Stimulated activated naive B cell treated with anti-CD40 and anti-IgM and Interleukin-4, amounts not matched to agents 10 μg/mL and 1 μg/mL and 100 μg/mL, for 72 hours (primary cell): ENCODE data around the gene DNAJA2.
"Not testable (repeated sequence)": the region's sequence is repeated elsewhere in the genome, so short reads cannot be mapped to it uniquely, and the experiment has no call there.

ENCODE experiments used
- ATAC-seq, 2 donors: fragments of 150-1000 bp; cut with Tn5 transposase; replicated peaks; 2 replicates each; pipeline ENCODE4 v1.10.0; 2021; ENCODE audit warnings: moderate library complexity in 1 of 2
- DNase-seq: peaks from one replicate; pipeline ENCODE4 v3.0.0; 2021
- H3K27ac Mint-ChIP-seq: one replicate; pipeline ENCODE4 v1.8.0; 2022; ENCODE audit warnings: mild to moderate bottlenecking, mixed read lengths
- H3K27me3 Mint-ChIP-seq, 2 donors: one replicate each; pipeline ENCODE4 v1.8.0; 2022; ENCODE audit warnings: mixed read lengths in 2 of 2
- H3K36me3 Mint-ChIP-seq, 2 donors: one replicate each; pipeline ENCODE4 v1.8.0; 2022; ENCODE audit warnings: mixed read lengths in 2 of 2, mild to moderate bottlenecking in 1 of 2
- H3K4me1 Mint-ChIP-seq, 2 donors: one replicate each; pipeline ENCODE4 v1.8.0; 2022; ENCODE audit warnings: mixed read lengths in 2 of 2, mild to moderate bottlenecking in 1 of 2
- H3K4me3 Mint-ChIP-seq, 2 donors: one replicate each; pipeline ENCODE4 v1.8.0; 2022; ENCODE audit warnings: mild to moderate bottlenecking in 2 of 2, mixed read lengths in 2 of 2, moderate library complexity in 1 of 2
- H3K9me3 Mint-ChIP-seq, 2 donors: one replicate each; pipeline ENCODE4 v1.8.0; 2022; ENCODE audit warnings: mixed read lengths in 2 of 2, mild to moderate bottlenecking in 1 of 2

Gene DNAJA2

GRCh38 chr16:46973207-46973995 is at the start of gene DNAJA2:
TSS of gene DNAJA2 (minus strand) at chr16:46973674. CDS start at chr16:46973572, 102 bp downstream.
- H3K36me3 Mint-ChIP-seq, result peaks cover 22 to 31% of the 10 kb centered on the region in 2 donors
- DNase-seq (peak; percentile 87), ATAC-seq (peak; percentile 91 to 94)
- no peaks in the 10 kb centered on the region for H3K9me3 Mint-ChIP-seq
- peak within 1 kb of the TSS; percentile 97 for H3K27ac Mint-ChIP-seq
- H3K27me3 Mint-ChIP-seq, result no peaks in the 10 kb centered on the region
- H3K4me3 Mint-ChIP-seq, result peak within 1 kb of the TSS; percentile 91 to 97
- peaks cover 26 to 61% of the 10 kb centered on the region in 2 donors for H3K4me1 Mint-ChIP-seq

DNA sequence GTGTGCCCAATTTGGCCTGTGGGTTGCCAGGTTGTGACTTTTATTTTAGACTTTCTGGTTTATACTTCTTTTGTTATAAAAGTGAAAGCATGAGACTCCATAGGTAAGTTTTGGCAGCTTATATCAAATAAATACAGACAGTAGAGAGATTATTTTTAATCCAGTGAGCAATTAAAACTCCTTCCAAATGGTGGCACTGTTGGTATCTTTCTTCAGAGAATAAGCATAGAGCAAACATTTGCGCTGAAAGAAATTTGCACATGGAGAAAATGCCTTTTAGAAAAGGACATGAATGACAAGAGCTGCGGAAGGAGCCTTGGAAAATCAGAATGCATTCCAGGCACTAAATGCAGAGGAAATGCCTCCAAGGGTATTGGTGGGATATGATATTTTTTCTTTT is 46.1 kb upstream of the DNAJA2 start:
- H3K4me1 Mint-ChIP-seq, result peaks cover 18 to 28% of the 10 kb centered on the region in 2 donors
- DNase-seq (no peak), ATAC-seq (no peak)
- H3K36me3 Mint-ChIP-seq, result no peaks in the 10 kb centered on the region
- no peaks in the 10 kb centered on the region for H3K9me3 Mint-ChIP-seq
- H3K4me3 Mint-ChIP-seq, result no peak overlapping the region
- no peak overlapping the region for H3K27ac Mint-ChIP-seq
- no peaks in the 10 kb centered on the region for H3K27me3 Mint-ChIP-seq

DNA sequence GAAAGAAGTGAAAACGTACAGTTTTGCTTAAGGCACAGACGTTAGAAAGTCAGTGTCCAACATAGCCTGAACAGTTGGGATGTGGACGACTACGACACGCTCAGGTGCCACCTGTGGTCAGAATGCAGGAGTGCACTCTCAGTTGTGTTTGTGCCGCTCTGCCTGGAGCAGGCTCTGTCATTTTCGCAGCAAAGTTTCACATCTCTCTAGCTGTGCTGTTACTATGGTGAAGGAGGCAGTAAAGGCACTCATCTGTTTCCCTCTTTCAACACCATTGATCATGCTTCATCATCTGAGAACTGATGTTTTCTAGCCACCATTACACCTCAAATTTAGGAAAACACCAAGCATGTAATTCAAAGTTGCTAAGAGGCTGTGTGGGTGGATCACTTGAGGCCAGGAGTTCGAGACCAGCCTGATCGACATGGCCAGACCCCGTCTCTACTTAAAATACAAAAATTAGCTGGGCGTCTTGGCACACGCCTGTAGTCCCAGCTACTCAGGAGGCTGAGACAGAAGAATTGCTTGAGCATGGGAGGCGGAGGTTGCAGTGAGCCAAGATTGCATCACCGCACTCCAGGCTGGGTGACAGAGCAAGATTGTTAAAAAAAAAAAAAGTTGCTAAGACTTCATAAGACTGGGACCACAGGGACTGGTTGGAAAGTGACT is 44.9 kb upstream of the DNAJA2 start:
- ATAC-seq (peak; percentile 99 to 100), DNase-seq (peak; percentile 78)
- Mint-ChIP-seq H3K4me1 (peaks cover 18 to 28% of the 10 kb centered on the region in 2 donors), H3K27me3 (no peaks in the 10 kb centered on the region), H3K36me3 (no peaks in the 10 kb centered on the region), H3K4me3 (no peak overlapping the region), H3K9me3 (no peaks in the 10 kb centered on the region), H3K27ac (peak overlapping the region; percentile 95)

- ATAC-seq, result no peak
- Mint-ChIP-seq H3K36me3 (no peaks in the 10 kb centered on the region), H3K27ac (no peak overlapping the region), H3K27me3 (no peaks in the 10 kb centered on the region), H3K9me3 (no peaks in the 10 kb centered on the region), H3K4me3 (no peak overlapping the region), H3K4me1 (peaks cover 18 to 28% of the 10 kb centered on the region in 2 donors)
- no peak for DNase-seq
These were observed 44.2 kb upstream of the DNAJA2 start for GRCh38 chr16:47017636-47018035.

DNA sequence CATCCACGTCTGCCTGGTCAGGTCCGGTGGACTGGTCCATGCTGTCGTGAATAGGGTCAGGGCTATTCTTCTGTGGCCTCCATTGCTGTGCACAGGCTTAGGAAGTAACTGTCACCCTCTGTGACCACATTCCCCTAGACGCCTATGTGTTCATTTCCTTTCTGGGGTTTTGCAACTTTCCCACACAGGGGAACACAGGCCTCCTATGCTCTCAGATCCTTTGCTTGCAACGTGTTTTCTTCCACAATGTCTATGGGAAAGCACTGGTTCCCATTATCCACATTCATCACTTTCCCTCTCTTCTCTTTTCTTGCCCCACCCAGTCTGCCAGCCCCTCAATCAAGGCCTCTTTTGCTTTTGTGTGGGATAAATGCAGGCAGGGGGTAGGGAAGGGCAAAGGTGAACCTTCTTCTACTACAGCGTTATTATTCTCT is 43.2 kb upstream of the DNAJA2 start:
- no peak overlapping the region for H3K4me3 Mint-ChIP-seq
- DNase-seq, result no peak
- H3K4me1 Mint-ChIP-seq, result peaks cover 18 to 28% of the 10 kb centered on the region in 2 donors
- peak; percentile 42 to 62 for ATAC-seq
- H3K27me3 Mint-ChIP-seq, result no peaks in the 10 kb centered on the region
- no peaks in the 10 kb centered on the region for H3K36me3 Mint-ChIP-seq
- H3K9me3 Mint-ChIP-seq, result no peaks in the 10 kb centered on the region
- H3K27ac Mint-ChIP-seq, result peak overlapping the region; percentile 2

GRCh38 chr16:47013910-47014309 is 40.4 kb upstream of the DNAJA2 start:
- no peaks in the 10 kb centered on the region for H3K9me3 Mint-ChIP-seq
- H3K4me3 Mint-ChIP-seq, result no peak overlapping the region
- H3K27ac Mint-ChIP-seq, result no peak overlapping the region
- DNase-seq, result no peak
- peaks cover 15 to 26% of the 10 kb centered on the region in 2 donors for H3K4me1 Mint-ChIP-seq
- no peaks in the 10 kb centered on the region for H3K36me3 Mint-ChIP-seq
- no peaks in the 10 kb centered on the region for H3K27me3 Mint-ChIP-seq
- ATAC-seq, result no peak

- H3K4me3 Mint-ChIP-seq, result no peak overlapping the region
- H3K27me3 Mint-ChIP-seq, result no peaks in the 10 kb centered on the region
- ATAC-seq (no peak), DNase-seq (no peak)
- H3K4me1 Mint-ChIP-seq, result peaks cover 13 to 19% of the 10 kb centered on the region in 2 donors
- H3K36me3 Mint-ChIP-seq, result no peaks in the 10 kb centered on the region
- no peaks in the 10 kb centered on the region for H3K9me3 Mint-ChIP-seq
- H3K27ac Mint-ChIP-seq, result no peak overlapping the region
These were observed 39.7 kb upstream of the DNAJA2 start for GRCh38 chr16:47013172-47013571.

DNA sequence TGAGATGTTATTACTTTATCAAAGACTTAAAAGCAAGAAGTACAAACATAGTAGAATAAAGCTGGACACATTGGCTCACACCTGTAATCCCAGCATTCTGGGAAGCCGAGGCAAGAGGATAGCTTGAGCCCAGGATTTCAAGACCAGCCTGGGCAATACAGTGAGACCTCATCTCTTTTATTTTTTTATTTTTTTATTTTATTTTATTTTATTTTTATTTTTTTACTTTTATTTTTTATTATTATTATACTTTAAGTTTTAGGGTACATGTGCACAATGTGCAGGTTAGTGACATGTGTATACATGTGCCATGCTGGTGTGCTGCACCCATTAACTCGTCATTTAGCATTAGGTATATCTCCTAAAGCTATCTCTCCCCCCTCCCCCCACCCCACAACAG is 37.3 kb upstream of the DNAJA2 start:
- H3K36me3 Mint-ChIP-seq, ATAC-seq, H3K9me3 Mint-ChIP-seq, H3K27me3 Mint-ChIP-seq, H3K4me1 Mint-ChIP-seq, H3K4me3 Mint-ChIP-seq, DNase-seq, H3K27ac Mint-ChIP-seq: not testable (repeated sequence)

GRCh38 chr16:47008612-47009011 is 35.1 kb upstream of the DNAJA2 start:
- Mint-ChIP-seq H3K4me1 (no peaks in the 10 kb centered on the region), H3K27ac (no peak overlapping the region), H3K36me3 (no peaks in the 10 kb centered on the region), H3K9me3 (no peaks in the 10 kb centered on the region), H3K4me3 (no peak overlapping the region), H3K27me3 (no peaks in the 10 kb centered on the region)
- no peak for DNase-seq
- no peak for ATAC-seq

GRCh38 chr16:47008174-47008573 is 34.7 kb upstream of the DNAJA2 start:
- Mint-ChIP-seq H3K27ac (no peak overlapping the region), H3K4me3 (no peak overlapping the region), H3K27me3 (no peaks in the 10 kb centered on the region), H3K9me3 (no peaks in the 10 kb centered on the region), H3K4me1 (no peaks in the 10 kb centered on the region), H3K36me3 (no peaks in the 10 kb centered on the region)
- no peak for DNase-seq
- no peak for ATAC-seq

GRCh38 chr16:47004652-47005051 is 31.2 kb upstream of the DNAJA2 start:
- no peak overlapping the region for H3K4me3 Mint-ChIP-seq
- no peak overlapping the region for H3K27ac Mint-ChIP-seq
- no peaks in the 10 kb centered on the region for H3K9me3 Mint-ChIP-seq
- no peak for DNase-seq
- H3K4me1 Mint-ChIP-seq, result no peaks in the 10 kb centered on the region
- no peaks in the 10 kb centered on the region for H3K36me3 Mint-ChIP-seq
- ATAC-seq, result no peak
- H3K27me3 Mint-ChIP-seq, result peaks cover 0 to 7% of the 10 kb centered on the region in 2 donors

DNA sequence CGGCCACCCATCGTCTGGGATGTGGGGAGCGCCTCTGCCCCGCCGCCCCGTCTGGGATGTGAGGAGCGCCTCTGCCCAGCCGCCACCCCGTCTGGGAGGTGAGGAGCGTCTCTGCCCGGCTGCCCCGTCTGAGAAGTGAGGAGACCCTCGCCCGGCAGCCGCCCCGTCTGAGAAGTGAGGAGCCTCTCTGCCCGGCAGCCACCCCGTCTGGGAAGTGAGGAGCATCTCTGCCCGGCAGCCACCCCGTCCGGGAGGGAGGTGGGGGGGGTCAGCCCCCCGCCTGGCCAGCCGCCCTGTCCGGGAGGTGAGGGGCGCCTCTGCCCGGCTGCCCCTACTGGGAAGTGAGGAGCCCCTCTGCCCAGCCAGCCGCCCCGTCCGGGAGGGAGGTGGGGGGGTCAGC is 26.6 kb upstream of the DNAJA2 start:
- H3K27ac Mint-ChIP-seq, H3K27me3 Mint-ChIP-seq, DNase-seq, H3K4me1 Mint-ChIP-seq, H3K9me3 Mint-ChIP-seq, ATAC-seq, H3K36me3 Mint-ChIP-seq, H3K4me3 Mint-ChIP-seq: not testable (repeated sequence)

GRCh38 chr16:46997844-46998243 is 24.4 kb upstream of the DNAJA2 start:
- Mint-ChIP-seq H3K27me3 (peaks cover 0 to 7% of the 10 kb centered on the region in 2 donors), H3K36me3 (no peaks in the 10 kb centered on the region), H3K4me1 (peaks cover 2 to 6% of the 10 kb centered on the region in 2 donors), H3K9me3 (no peaks in the 10 kb centered on the region), H3K27ac (no peak overlapping the region), H3K4me3 (no peak overlapping the region)
- ATAC-seq (no peak), DNase-seq (no peak)

GRCh38 chr16:46996952-46997458 is 23.5 kb upstream of the DNAJA2 start:
- ATAC-seq (no peak), DNase-seq (no peak)
- H3K4me1 Mint-ChIP-seq, result peaks cover 2 to 6% of the 10 kb centered on the region in 2 donors
- no peaks in the 10 kb centered on the region for H3K36me3 Mint-ChIP-seq
- H3K9me3 Mint-ChIP-seq, result no peaks in the 10 kb centered on the region
- H3K27me3 Mint-ChIP-seq, result no peaks in the 10 kb centered on the region
- no peak overlapping the region for H3K27ac Mint-ChIP-seq
- H3K4me3 Mint-ChIP-seq, result no peak overlapping the region

GRCh38 chr16:46996391-46996790 is 22.9 kb upstream of the DNAJA2 start:
- ATAC-seq (no peak), DNase-seq (no peak)
- no peak overlapping the region for H3K4me3 Mint-ChIP-seq
- no peaks in the 10 kb centered on the region for H3K36me3 Mint-ChIP-seq
- H3K27ac Mint-ChIP-seq, result no peak overlapping the region
- H3K9me3 Mint-ChIP-seq, result peaks cover 0 to 2% of the 10 kb centered on the region in 2 donors
- H3K4me1 Mint-ChIP-seq, result peaks cover 2 to 6% of the 10 kb centered on the region in 2 donors
- no peaks in the 10 kb centered on the region for H3K27me3 Mint-ChIP-seq
